ENCODE data around the gene BAIAP3.

DNA sequence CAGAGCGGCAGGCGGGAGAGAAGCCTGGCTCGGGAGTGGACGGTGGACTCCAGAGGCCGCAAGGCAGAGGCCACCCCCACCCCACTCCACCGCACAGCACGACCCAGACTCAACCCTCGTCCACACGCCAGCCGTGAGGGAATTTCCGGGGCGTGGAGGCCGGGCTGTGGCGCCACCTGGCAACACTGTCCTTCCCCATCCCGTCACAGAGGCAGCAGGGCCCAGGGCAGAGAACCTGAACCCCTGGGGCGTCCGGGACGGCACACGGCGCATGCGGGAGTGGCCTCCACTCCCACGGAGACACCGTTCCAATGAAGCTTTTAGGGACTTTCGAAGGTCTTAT, 41.8 kb downstream of the BAIAP3 start:
- TF ChIP-seq MAZ (IDR thresholded peaks at IDR 0.05; ENCODE audit: borderline replicate concordance, low read depth, low read length): no peak
- no peak for TF ChIP-seq RFX5 (IDR thresholded peaks at IDR 0.05; ENCODE audit: low read depth, low read length)
- TF ChIP-seq, protein P1, sequence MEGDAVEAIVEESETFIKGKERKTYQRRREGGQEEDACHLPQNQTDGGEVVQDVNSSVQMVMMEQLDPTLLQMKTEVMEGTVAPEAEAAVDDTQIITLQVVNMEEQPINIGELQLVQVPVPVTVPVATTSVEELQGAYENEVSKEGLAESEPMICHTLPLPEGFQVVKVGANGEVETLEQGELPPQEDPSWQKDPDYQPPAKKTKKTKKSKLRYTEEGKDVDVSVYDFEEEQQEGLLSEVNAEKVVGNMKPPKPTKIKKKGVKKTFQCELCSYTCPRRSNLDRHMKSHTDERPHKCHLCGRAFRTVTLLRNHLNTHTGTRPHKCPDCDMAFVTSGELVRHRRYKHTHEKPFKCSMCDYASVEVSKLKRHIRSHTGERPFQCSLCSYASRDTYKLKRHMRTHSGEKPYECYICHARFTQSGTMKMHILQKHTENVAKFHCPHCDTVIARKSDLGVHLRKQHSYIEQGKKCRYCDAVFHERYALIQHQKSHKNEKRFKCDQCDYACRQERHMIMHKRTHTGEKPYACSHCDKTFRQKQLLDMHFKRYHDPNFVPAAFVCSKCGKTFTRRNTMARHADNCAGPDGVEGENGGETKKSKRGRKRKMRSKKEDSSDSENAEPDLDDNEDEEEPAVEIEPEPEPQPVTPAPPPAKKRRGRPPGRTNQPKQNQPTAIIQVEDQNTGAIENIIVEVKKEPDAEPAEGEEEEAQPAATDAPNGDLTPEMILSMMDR (conservative IDR thresholded peaks at IDR 0.05; ENCODE audit: low read depth, low read length): no peak
- no peak for TF ChIP-seq POLR2A (IDR thresholded peaks at IDR 0.05; ENCODE audit: low read depth, low read length)

All from IMR-90 (cell line).